HG03039 (cell line): ENCODE data around the gene VPS25.

Source experiments
- ATAC-seq: cut with Tn5 transposase; IDR thresholded peaks from one replicate; pipeline ENCODE4 v1.9.1; 2021; ENCODE audit warnings: mild to moderate bottlenecking, moderate library complexity; ENCODE audit not compliant: unreplicated experiment

VPS25 gene

DNA sequence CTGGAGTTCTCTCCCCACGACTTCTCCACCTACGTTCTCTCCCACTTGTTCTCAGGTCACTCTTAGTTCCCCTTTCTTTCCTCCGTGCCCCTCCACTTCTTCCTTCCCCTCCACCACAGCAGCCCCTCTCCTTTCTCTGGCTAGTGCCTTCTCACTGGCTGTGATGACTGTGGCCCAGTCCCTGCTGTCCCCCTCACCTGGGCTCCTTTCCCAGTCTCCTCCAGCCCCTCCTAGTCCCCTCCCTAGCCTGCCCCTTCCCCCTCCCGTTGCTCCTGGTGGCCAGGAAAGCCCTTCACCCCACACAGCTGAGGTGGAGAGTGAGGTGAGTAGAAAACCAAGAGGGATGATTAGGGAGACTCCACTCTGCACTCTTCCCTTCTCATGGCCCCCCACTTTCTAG is 21.8 kb downstream of the VPS25 start:
- ATAC-seq = no peak

DNA sequence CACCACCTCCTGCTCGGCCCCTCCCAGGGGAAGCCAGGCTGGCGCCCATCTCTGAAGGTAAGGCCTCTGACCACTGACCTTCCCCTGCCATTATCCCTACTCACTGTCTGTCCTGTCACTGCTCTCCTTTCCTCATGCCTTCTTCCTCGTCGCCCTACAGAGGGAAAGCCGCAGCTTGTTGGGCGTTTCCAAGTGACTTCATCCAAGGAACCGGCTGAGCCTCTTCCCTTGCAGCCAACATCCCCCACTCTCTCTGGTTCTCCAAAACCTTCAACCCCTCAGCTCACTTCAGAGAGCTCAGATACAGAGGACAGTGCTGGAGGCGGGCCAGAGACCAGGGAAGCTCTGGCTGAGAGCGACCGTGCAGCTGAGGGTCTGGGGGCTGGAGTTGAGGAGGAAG is 22.2 kb downstream of the VPS25 start:
- no peak for ATAC-seq

DNA sequence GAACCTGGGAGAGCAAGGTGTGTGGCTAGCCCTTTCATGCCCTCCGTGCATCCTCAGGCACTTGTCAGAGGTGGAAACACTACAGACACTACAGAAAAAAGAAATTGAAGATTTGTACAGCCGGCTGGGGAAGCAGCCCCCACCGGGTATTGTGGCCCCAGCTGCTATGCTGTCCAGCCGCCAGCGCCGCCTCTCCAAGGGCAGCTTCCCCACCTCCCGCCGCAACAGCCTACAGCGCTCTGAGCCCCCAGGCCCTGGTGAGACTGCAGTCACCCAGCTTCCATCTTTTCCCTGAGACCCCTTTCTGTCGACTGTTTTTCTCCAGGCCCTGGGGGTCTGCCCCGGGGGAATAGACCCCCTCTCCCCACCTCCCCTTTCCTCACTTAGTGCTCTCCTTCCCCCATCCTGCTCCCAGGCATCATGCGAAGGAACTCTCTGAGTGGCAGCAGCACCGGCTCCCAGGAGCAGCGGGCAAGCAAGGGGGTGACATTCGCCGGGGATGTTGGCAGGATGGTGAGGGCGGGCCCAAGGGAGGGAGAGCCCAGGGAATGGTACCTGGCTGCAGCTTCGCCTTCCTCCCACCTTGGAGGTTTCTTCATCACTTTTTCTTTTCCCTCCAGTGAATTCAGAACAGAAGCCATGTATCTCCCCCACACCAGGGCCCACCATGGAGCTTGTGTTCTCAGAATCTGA is 23.0 kb downstream of the VPS25 start:
- no peak for ATAC-seq

DNA sequence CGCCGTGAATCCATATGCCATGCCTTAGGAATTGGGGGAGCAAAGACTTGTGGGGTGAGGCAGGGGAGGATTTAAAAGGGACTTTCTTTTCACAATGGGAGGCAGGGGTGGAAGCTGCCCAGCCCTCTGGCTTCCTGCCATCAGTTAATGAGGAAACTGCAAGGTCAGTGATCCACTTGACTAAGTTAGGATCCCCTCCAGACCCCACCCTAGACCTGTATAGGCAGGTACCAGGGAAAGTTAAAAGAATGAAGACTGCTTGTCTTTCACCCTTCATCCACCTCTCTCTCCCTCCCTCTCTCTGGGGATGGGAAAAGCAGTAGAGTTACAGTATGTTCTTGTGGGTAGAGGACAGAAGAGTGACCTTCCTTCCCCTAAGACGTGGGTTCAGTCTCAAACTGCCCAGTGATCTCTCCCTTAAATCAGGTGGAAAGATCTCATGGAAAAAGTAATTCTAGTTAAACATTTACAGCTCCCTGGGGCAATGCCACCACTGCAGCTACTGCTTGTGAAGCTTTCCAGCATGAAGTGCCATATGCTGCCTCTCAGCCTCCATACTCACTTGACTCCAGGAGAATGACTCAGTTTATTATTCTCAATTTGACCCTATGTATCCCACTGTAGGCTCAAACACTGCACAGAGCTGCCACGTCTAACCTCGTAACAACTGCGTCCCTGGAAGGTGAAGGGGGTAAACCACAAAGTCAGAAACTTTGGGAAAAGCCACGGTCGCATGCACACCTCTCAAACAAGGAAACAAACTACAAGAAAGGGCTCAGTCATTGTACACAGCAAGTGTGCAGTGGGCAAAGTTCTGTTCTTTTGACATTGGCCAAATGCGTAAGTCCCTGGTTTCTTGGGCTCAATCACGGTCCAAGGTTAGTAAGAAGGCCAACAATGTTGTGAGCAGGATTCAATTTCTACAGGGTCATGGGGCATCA is 24.1 kb downstream of the VPS25 start:
- ATAC-seq = no peak

DNA sequence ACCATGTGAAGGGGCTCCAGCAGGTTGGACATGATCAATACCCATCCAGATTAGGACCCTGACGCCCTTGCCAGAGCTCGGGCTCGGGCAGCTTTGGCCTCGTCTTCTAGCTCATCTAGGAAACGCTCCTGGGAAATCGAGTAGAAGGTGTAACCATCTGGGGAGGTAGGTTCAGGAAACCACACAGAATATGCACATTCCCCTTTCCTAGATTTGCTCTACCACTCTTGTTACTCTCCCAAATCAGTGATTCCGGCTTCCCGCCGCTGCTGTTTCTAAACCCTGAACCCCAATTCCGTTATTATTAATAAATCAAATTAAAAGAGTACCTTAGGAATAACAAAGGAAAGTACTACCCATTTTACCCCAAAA is 24.7 kb downstream of the VPS25 start:
- no peak for ATAC-seq

DNA sequence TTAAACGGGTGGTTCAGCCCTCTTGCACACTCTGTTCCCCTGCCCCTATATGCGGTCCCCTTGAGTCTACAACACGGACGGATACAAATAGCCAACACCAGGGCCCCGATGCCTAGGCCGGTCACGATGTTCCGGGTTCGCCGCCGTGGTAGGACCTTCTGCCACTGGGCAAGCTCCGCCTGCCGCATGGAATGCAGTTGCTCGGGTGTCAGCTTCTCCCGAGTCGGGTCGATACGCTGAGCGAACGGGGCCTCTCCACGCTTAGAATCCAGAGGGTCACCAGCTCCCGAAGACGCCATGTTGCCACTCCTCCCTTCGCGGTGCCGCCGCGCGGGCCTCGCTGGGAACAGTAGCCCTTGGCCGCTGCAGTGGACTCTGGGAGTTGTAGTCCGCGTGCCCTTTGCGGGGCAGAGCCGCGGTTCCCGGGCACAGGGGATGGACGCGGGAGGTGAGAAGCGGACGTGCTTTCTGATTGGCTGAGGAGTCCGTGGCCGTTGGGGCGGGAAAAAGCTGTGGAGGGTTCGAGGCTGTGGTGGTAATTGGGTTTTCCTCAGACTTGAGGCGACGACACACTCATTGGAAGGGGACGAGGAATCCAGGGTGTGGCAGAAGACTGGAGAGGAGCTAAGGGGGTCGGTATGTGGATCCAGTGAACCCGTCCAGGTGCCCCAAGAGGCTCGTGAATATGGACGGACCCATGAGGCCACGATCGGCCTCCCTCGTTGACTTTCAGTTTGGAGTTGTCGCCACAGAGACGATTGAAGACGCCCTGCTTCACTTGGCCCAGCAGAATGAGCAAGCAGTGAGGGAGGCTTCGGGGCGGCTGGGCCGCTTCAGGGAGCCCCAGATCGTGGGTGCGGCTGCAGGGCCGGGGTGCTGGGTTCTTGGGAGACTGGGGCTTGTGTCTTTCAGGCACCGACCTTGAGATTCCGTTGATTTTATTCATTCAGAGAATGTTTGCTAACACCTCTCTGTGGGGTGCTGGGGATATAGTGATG is 25.4 kb downstream of the VPS25 start, which contains the start of the genes CNTD1 and COA3:
Gene CNTD1, plus strand, starts transcription at position 479 of the 998 bp plus-strand sequence. Its CDS starts 207 bp downstream, at position 686.
Gene COA3, minus strand, starts transcription at position 322 of the 998 bp plus-strand sequence. Its CDS starts 23 bp downstream, at position 299.
- peak; percentile 64 for ATAC-seq

DNA sequence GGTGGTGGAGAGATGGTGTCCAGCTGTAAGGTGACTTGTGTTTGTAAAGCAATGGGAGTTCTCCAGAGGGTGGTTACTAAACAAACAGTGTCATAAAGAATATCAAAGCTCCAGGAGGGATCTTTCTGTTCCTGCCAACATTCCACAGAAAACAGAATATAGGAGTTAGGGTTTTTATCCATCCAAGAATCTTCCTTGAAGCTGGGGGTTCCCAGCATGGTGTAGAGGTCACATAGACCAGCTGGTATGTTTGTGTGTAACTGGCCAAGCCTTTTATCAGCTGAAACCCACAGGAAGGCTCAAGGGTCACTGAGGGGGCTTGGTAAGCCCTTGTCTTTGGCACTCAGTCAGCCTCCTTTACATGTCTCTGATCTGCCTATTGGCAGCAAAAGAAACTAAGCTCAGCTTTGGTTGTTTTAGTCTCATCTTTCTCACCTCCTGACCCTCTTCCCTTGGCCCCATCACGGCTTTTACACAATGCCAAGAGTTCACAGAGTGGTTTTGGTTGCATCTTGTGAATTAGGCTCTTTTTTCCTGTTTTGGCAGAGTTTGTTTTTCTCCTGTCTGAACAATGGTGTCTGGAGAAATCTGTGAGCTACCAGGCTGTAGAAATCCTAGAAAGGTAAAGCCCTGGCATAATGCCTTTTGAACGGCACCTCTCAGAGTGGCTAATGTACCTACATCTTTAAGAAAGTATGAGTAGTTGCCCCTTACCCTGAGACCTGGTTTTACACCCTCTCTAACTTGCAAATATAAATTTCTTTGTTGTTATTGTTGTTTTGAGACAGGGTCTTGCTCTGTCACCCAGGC is 30.0 kb downstream of the VPS25 start:
- no peak for ATAC-seq

DNA sequence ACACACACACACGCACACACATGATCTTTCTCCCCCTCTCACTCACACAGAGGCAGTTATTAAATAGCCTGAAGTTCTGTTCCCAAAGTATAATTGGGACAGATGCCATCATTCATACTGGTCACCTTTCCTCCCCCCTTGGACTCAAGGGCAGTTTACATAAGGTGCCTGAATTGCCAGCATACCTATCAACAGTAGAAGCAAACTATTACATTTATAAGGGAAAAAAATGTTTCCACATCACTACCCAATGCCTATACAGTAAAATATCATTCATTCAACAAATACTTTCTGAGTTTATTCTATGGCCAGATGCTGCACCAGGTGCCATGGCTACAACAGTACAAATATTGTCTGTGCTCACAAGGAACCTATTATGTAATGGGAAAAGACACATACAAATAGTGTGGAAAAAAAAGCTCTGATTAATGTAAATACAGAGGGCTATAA is 31.7 kb downstream of the VPS25 start:
- ATAC-seq = no peak

DNA sequence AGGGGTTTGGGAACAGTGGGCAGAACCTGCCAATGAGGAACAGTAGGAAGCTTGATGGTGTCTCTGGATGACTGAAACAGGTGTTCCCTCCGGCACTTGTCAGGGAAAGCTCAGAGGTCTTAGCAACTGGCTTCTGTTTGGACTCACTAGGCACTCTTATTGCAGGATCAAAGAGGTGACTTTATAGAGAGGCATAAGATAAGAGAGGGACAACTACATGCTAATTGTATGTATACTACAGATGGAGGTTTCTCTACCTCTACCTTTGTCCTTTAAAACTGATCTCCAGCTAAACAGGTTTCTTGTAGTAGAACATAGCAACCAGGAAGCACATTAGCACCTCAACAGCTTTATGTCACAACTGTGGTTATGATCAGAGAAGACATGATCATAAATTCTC is 33.0 kb downstream of the VPS25 start:
- no peak for ATAC-seq

DNA sequence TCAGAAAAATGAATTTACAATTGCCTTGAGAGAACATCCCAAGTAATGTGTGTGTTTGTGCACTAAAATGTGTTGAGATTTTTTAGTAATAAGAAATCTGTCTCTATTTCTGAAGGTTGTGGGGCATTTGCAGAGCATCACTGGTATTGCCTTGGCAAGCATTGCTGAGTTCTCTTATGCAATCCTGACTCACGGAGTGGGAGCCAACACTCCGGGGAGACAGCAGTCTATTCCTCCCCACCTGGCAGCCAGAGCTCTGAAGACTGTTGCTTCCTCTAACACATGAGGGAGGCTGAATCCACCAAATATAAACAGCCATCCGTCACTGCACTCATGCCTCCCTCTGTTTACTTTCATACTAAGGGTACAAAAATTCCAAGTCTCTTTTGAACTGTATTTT is 36.0 kb downstream of the VPS25 start:
- no peak for ATAC-seq

DNA sequence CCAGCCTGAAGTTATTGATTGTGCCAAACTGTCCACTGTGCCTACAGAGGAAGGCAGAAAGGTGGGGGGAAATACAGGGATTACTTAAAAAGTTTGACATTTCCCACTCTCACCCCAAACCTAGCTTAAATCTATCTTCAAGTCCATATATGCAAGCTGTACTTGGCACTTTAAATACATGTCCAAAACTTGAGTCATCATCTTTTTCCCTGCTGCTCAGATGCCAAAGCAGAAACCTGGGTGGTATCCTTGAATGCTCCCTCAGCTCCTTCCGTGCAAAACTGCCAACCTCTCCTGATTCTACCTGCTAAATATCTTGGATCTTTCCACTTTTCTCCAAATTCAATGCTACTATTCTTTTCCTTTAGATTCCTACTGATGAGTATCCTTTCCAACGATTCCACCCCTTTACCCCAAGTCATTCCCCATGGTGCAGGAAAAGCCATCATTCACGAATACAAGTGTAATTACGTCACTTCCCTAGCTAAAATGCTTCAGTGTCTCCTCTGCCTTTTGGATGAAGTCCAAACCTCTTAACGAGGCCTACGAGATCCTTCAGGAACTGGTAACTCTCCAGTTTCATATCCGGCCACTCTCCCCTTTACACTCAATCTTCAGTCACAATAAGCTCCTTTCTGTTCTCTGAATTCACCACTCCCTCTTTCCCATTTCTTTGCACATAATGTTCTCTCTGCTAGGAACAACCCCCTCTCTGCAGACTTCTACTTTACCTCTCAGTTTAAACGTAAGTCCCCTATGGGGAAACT is 41.6 kb downstream of the VPS25 start:
- ATAC-seq = no peak

DNA sequence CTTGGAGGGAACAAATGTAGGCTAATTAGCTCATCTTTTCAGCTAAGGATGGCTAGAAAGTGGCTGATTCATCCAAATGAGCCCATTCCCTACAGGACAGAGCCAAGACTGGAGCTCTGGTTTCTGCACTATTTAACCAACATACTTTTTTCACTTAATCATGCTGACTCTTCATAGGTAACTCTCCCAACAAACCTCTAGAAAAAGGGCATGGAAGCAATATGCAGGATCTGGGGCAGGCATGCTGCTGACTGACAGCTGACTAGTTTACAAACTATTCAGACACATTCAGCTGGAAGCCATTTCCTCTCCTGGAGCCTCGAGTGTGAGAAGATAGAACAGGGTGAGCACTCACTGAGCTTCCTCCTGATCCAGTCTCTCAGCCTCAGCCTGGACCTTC is 44.6 kb downstream of the VPS25 start:
- ATAC-seq = no peak

DNA sequence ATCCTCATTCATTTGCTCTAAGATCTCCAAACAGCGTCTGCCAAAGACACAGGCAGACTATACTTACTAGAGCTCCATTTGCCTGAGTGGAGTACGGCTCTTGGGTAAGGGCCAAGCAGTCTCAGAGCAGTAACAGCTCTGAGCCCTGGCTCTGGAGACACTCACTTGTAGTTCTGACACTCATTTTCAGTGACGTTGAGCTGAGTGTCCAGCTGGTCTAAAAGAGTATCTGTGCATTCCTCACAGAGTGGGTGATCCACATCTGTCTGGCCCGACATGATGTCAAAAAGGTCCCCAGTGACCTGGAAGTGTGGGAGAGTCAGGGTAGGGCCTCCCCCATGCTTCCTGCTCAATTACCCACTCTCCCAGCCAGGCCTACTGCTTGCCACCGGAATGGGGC is 45.1 kb downstream of the VPS25 start:
- ATAC-seq = no peak

DNA sequence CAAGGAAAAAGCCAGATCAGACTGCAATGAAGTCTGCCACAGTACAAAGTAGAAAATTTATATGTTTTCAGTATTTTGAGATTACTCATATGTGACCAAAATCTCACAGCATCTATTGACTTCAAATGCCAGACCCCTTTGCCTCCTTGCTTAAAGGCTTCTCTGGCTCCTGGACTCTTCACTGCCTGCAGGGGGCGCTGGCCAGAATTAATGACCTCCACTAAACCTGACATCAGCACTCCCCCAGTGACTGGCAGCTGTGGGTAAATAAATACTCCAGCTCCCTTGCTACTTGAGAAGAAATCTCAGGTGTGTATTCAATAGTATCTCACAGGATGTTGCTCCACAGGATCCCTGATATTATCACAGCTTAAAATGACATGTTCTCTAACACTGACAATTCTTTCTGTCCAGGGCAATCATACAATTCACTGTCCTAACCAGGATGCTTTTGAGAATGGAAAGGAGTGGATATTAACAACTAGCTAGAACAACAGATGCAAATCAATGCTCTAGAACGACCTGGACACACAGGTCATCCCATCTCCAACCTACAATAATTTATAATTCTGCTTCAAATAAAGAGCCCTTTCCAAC is 46.8 kb downstream of the VPS25 start:
- ATAC-seq = no peak

DNA sequence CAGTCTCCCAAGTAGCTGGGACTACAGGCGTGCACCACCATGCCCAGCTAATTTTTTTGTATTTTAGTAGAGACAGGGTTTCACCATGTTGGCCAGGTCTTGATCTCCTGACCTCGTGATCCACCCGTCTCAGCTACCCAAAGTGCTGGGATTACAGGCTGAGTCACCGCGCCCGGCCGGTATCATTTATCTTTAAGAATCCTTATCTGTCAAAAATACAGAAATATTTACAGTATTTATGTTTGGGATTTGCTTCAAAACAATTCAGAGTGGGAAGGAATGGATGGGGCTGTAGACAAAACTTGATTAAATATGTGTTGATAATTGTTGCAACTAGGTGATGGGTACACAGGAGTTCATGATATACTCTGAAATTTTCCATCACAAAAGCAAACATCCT is 47.9 kb downstream of the VPS25 start:
- ATAC-seq = no peak

DNA sequence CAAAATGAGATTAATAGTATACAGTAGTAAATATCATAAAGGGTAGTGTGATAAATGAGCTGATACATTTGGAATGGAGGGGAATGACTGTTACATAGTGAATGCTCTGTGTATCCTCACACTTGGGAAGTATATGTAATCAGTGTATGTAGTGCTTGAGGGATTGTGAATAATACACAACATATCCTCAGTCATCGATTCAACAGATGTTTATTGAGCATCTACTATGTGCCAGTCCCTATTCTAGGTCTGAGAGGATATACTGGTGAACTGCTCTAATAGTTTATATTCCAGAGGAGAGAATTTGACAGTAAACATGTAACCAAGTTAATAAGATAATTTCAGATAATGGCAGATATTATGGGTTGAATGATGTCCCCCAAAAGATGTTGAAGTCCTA is 54.2 kb downstream of the VPS25 start:
- ATAC-seq = no peak
